T-helper 1 cell (primary cell): ENCODE results near the gene PIEZO2.
"Not testable (repeated sequence)": the region's sequence is repeated elsewhere in the genome, so short reads cannot be mapped to it uniquely, and the experiment has no call there.

Experiments
- DNase-seq, 5 donors: peaks; one replicate each; pipeline ENCODE4 v3.0.0-alpha.2; 2012 to 2020

The PIEZO2 gene

GRCh38 chr18:10923551-10924070 is 225.8 kb downstream of the PIEZO2 start:
- no peak for DNase-seq

- DNase-seq: no peak
These were observed 226.2 kb downstream of the PIEZO2 start for GRCh38 chr18:10923141-10923540.

- DNase-seq: not testable (repeated sequence)
These were observed 226.7 kb downstream of the PIEZO2 start for GRCh38 chr18:10922712-10923111.

- DNase-seq: not testable (repeated sequence)
These were observed 229.1 kb downstream of the PIEZO2 start for GRCh38 chr18:10920309-10920708.

- no peak for DNase-seq
These were observed 229.5 kb downstream of the PIEZO2 start for GRCh38 chr18:10919851-10920250.

GRCh38 chr18:10916865-10917264 is 232.5 kb downstream of the PIEZO2 start:
- DNase-seq: no peak

GRCh38 chr18:10916387-10916786 is 233.0 kb downstream of the PIEZO2 start:
- no peak for DNase-seq

- not testable (repeated sequence) for DNase-seq
These were observed 233.6 kb downstream of the PIEZO2 start for GRCh38 chr18:10915748-10916147.

- DNase-seq: not testable (repeated sequence)
These were observed 234.8 kb downstream of the PIEZO2 start for GRCh38 chr18:10914610-10915009.

GRCh38 chr18:10913919-10914318 is 235.4 kb downstream of the PIEZO2 start:
- DNase-seq: no peak

GRCh38 chr18:10912790-10913545 is 236.4 kb downstream of the PIEZO2 start:
- DNase-seq: no peak

- no peak for DNase-seq
These were observed 239.6 kb downstream of the PIEZO2 start for GRCh38 chr18:10909724-10910123.

GRCh38 chr18:10908760-10909159 is 240.6 kb downstream of the PIEZO2 start:
- no peak for DNase-seq

- no peak for DNase-seq
These were observed 241.6 kb downstream of the PIEZO2 start for GRCh38 chr18:10907749-10908148.

GRCh38 chr18:10901329-10901728 is 248.0 kb downstream of the PIEZO2 start:
- no peak for DNase-seq

GRCh38 chr18:10900435-10900834 is 248.9 kb downstream of the PIEZO2 start:
- DNase-seq: no peak

GRCh38 chr18:10899481-10899880 is 249.9 kb downstream of the PIEZO2 start:
- DNase-seq: no peak

GRCh38 chr18:10898417-10898974 is 250.9 kb downstream of the PIEZO2 start:
- DNase-seq: no peak

GRCh38 chr18:10896851-10897250 is 252.5 kb downstream of the PIEZO2 start:
- DNase-seq: no peak

- DNase-seq: no peak
These were observed 253.4 kb downstream of the PIEZO2 start for GRCh38 chr18:10895976-10896375.

- DNase-seq: no peak
These were observed 254.9 kb downstream of the PIEZO2 start for GRCh38 chr18:10894501-10894900.

GRCh38 chr18:10893761-10894160 is 255.6 kb downstream of the PIEZO2 start:
- no peak for DNase-seq

- DNase-seq: no peak
These were observed 256.2 kb downstream of the PIEZO2 start for GRCh38 chr18:10893196-10893595.

GRCh38 chr18:10892786-10893185 is 256.6 kb downstream of the PIEZO2 start:
- no peak for DNase-seq
